PC-9 (cell line): ENCODE results near the gene ZNF555. TPM values are rescaled to one million over a fixed set of nuclear protein-coding genes. Genes with fewer than 3 reads are reported as not detected.
A peak's percentile ranks its signal among the peaks of the same experiment; 100 is the strongest.
"Not testable (repeated sequence)": the region's sequence is repeated elsewhere in the genome, so short reads cannot be mapped to it uniquely, and the experiment has no call there.

ENCODE experiments used
- BruUV-seq: library from RNA; stranded (reverse); fragments of 400-500 nt; replicated peaks from 2 replicates; lab custom pipeline; 2021; lab: Mats Ljungman, UMichigan
- CTCF ChIA-PET: fragments of 300-600 bp; sonication (Branson Sonifier 250); formaldehyde crosslinking; loops from one replicate; lab custom pipeline; 2022; ENCODE audit warnings: antibody characterized with exemption; lab: Charles Lee
- POLR2A ChIA-PET: fragments of 300-600 bp; sonication (Branson Sonifier 250); formaldehyde crosslinking; loops from one replicate; lab custom pipeline; 2022; ENCODE audit warnings: antibody characterized with exemption; ENCODE audit not compliant: unreplicated experiment; lab: Charles Lee
- DNase-seq, 2 experiments: peaks; one replicate each; pipeline versions ENCODE4 v3.0.0 to v3.0.0-alpha.2; 2015 to 2022; ENCODE audit warnings: mixed read lengths in 1 of 2
- H2AFZ ChIP-seq: fragments of 200-600 bp; sonication (generic); 2 replicates; pipeline ENCODE4 v1.8.1; 2017; ENCODE audit warnings: antibody characterized with exemption
- H3F3A ChIP-seq: fragments of 200-600 bp; sonication (generic); 2 replicates; pipeline ENCODE4 v1.8.1; 2017; ENCODE audit warnings: antibody characterized with exemption, mild to moderate bottlenecking, low read depth; ENCODE audit not compliant: insufficient read depth
- H3K27ac ChIP-seq: fragments of 200-600 bp; sonication (generic); 2 replicates; pipeline ENCODE4 v1.6.1; 2016; ENCODE audit warnings: mixed run types
- H3K27me3 ChIP-seq: fragments of 200-600 bp; sonication (generic); 2 replicates; pipeline ENCODE4 v1.6.1; 2016; ENCODE audit warnings: low read depth, mixed run types; ENCODE audit not compliant: insufficient read depth
- H3K36me3 ChIP-seq: fragments of 200-600 bp; sonication (generic); 2 replicates; pipeline ENCODE4 v1.6.1; 2016; ENCODE audit warnings: low read depth, mixed run types
- H3K4me1 ChIP-seq: fragments of 200-600 bp; sonication (generic); replicated peaks from 2 replicates; pipeline ENCODE4 v1.6.1; 2016; ENCODE audit warnings: mixed run types; ENCODE audit not compliant: insufficient read depth
- H3K4me2 ChIP-seq: fragments of 200-600 bp; sonication (generic); 2 replicates; pipeline ENCODE4 v1.6.1; 2017; ENCODE audit warnings: mixed run types
- H3K4me3 ChIP-seq: fragments of 200-600 bp; sonication (generic); 2 replicates; pipeline ENCODE4 v1.6.1; 2016; ENCODE audit warnings: mixed run types
- H3K79me2 ChIP-seq: fragments of 200-600 bp; sonication (generic); 2 replicates; pipeline ENCODE4 v1.6.1; 2017; ENCODE audit warnings: low read depth, mixed run types
- H3K9me2 ChIP-seq: fragments of 200-600 bp; sonication (generic); 2 replicates; pipeline ENCODE4 v1.8.1; 2017; ENCODE audit warnings: mild to moderate bottlenecking; ENCODE audit not compliant: insufficient read depth
- H3K9me3 ChIP-seq: fragments of 200-600 bp; sonication (generic); 2 replicates; pipeline ENCODE4 v1.8.1; 2016; ENCODE audit warnings: low read depth; ENCODE audit not compliant: insufficient read depth
- H4K20me1 ChIP-seq: fragments of 200-600 bp; sonication (generic); 2 replicates; pipeline ENCODE4 v1.8.1; 2017; ENCODE audit not compliant: insufficient read depth
- CTCF ChIP-seq: fragments of 200-600 bp; sonication (generic); conservative IDR thresholded peaks from 2 replicates; pipeline ENCODE4 v1.6.1; 2017; ENCODE audit warnings: mixed run types, antibody characterized with exemption, mild to moderate bottlenecking, moderate library complexity
- EZH2 ChIP-seq: fragments of 200-600 bp; sonication (generic); IDR thresholded peaks from 2 replicates; pipeline ENCODE4 v1.8.0; 2017; ENCODE audit warnings: antibody characterized with exemption, low read depth
- intact Hi-C: fragments of 100-400 bp; cut with micrococcal nuclease; formaldehyde crosslinking; loops from one replicate; pipeline ENCODE4 v1.10.0; 2022; ENCODE audit not compliant: unreplicated experiment
- total RNA-seq: library from RNA; stranded (reverse); gene quantifications from 2 replicates; pipeline ENCODE4 v1.2.3, GENCODE V29; 2021

The ZNF555 gene
- total RNA-seq, 1 experiment from 2014 or later, result 2.2 TPM

- BruUV-seq, result no TSS peak
- intact Hi-C loops, result no loop called here
- ChIA-PET CTCF (no interaction called here), POLR2A (no interaction called here)
- H3F3A ChIP-seq, result no peaks in the 10 kb centered on the region
- no peaks in the 10 kb centered on the region for H4K20me1 ChIP-seq
- DNase-seq, result no peak
- H3K4me2 ChIP-seq, result no peak overlapping the region
- H3K9me2 ChIP-seq, result no peaks in the 10 kb centered on the region
- H3K27ac ChIP-seq, result no peak overlapping the region
- H2AFZ ChIP-seq, result no peak overlapping the region
- no peaks in the 10 kb centered on the region for H3K9me3 ChIP-seq
- H3K27me3 ChIP-seq, result no peaks in the 10 kb centered on the region
- no peaks in the 10 kb centered on the region for H3K36me3 ChIP-seq
- no peak overlapping the region for H3K4me3 ChIP-seq
- H3K79me2 ChIP-seq, result no peaks in the 10 kb centered on the region
- TF ChIP-seq EZH2, result no peak
- TF ChIP-seq CTCF, result no peak
- no peaks in the 10 kb centered on the region for H3K4me1 ChIP-seq
These were observed 28.3 kb downstream of the ZNF555 start for GRCh38 chr19:2869618-2870017.

GRCh38 chr19:2872175-2872574, 30.9 kb downstream of the ZNF555 start:
- POLR2A ChIA-PET, H4K20me1 ChIP-seq, H3K27me3 ChIP-seq, H3K36me3 ChIP-seq, H3K4me3 ChIP-seq, H3K4me1 ChIP-seq, H3K79me2 ChIP-seq, H3K27ac ChIP-seq, H3K9me3 ChIP-seq, H3K9me2 ChIP-seq, H3K4me2 ChIP-seq, BruUV-seq, intact Hi-C loops, H3F3A ChIP-seq, H2AFZ ChIP-seq: not testable (repeated sequence)
- DNase-seq, result peak in 1 of 2 experiments; percentile 10
- TF ChIP-seq CTCF, result peak; percentile 44
- CTCF ChIA-PET, result interaction anchor here (0.7 kb wide), 1 partner anchor 13 kb away, joined by 12 read pairs; no protein-coding TSS in a partner anchor

DNA sequence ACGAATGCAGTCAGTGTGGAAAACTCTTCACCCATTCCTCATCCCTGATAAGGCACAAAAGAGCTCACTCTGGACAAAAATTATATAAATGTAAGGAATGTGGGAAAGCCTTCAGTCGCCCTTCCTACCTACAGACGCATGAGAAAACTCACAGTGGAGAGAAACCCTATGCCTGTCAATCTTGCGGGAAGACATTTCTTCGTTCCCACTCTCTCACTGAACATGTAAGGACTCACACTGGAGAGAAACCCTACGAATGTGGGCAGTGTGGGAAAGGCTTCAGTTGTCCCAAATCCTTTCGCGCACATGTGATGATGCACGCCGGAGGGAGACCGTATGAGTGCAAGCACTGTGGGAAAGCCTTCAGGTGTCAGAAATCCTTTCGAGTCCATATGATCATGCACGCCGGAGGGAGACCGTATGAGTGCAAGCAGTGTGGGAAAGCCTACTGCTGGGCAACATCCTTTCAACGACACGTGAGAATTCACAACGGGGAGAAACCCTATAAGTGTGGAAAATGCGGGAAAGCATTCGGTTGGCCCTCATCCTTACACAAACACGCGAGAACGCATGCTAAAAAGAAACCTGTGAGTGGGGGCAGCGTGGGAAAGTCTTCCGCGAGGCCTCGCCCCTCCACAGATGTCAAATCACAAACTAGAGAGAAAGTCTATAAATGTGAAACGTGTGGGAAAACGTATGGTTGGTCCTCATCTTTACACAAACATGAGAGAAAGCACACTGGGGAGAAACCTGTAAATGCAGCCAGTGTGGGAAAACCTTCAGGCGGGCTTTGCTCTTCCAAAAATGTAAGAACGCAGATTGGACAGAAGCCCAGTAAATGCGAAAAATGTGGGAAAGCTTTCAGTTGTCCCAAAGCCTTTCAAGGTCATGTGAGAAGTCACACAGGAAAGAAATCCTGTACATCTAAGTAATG, 36.4 kb downstream of the ZNF555 start:
- H3K4me2 ChIP-seq, result no peak overlapping the region
- no peaks in the 10 kb centered on the region for H3K79me2 ChIP-seq
- H3K27ac ChIP-seq, result no peak overlapping the region
- POLR2A ChIA-PET, result no interaction called here
- no peaks in the 10 kb centered on the region for H3K4me1 ChIP-seq
- intact Hi-C loops, result no loop called here
- H3F3A ChIP-seq, result no peaks in the 10 kb centered on the region
- CTCF ChIA-PET, result no interaction called here
- H3K4me3 ChIP-seq, result no peak overlapping the region
- H3K9me3 ChIP-seq, result peaks cover 16% of the 10 kb centered on the region; the same call in 1 of the 2 replicates
- no peak for TF ChIP-seq CTCF
- no peak for TF ChIP-seq EZH2
- no peaks in the 10 kb centered on the region for H3K36me3 ChIP-seq
- DNase-seq, result no peak
- H3K27me3 ChIP-seq, result peaks cover 6% of the 10 kb centered on the region
- H2AFZ ChIP-seq, result no peak overlapping the region
- no TSS peak for BruUV-seq
- H4K20me1 ChIP-seq, result no peaks in the 10 kb centered on the region
- H3K9me2 ChIP-seq, result no peaks in the 10 kb centered on the region
